Activated T-cell treated with anti-CD3 and anti-CD28 coated beads for 4 hours (primary cell): ENCODE data around the gene ATP13A2.

Experiments
- DNase-seq: peaks from one replicate; pipeline ENCODE4 v3.0.0-alpha.2; 2020

ATP13A2 gene

GRCh38 chr1:16998589-16998988, 13.1 kb downstream of the ATP13A2 start:
- no peak for DNase-seq

DNA sequence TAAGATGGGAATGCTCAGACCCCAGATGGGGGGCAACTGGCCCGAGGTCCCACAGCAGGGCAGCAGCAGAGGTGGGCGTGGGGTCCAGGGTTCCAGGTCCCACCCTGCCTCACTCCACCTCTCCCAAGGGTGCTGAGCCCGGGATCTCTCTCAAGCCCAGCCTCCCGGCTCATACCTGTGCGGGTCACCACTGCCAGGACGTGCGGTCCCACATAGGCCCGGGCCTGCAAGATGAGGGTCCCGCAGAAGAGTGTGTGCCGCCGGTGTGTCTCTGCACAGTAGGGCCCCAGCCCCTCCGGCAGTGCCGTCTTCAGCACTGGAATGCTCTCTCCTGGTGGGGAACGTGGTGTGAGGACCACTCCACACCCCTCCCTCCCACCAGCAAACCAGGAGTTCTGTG, 14.9 kb downstream of the ATP13A2 start:
- DNase-seq, result no peak

DNA sequence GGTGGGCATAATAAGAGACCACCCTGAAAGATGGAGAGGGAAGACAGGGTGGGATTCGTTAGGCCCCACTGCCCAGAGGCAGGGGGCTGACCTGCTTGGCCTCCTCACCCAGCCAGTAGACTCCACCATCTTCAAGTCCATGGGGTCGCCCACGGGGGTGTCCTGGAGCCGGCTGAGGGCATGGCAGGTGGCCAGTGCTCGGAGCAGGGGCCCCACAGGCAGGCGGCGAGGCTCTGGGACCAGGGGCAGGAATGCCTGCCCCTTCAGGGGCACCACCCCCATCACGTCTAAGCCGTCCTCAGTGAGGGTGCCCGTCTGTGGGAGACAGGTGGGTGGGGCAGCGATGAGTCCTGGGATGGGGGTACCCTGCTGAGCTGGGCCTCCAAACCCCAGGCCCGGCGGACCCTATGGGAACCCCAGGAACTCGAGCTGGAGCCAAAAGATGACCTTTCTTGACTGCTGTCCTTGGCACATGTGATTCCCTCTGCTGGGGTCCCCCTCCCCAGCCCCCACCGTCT, 18.1 kb downstream of the ATP13A2 start:
- no peak for DNase-seq

GRCh38 chr1:16992675-16993074, 19.1 kb downstream of the ATP13A2 start:
- no peak for DNase-seq

DNA sequence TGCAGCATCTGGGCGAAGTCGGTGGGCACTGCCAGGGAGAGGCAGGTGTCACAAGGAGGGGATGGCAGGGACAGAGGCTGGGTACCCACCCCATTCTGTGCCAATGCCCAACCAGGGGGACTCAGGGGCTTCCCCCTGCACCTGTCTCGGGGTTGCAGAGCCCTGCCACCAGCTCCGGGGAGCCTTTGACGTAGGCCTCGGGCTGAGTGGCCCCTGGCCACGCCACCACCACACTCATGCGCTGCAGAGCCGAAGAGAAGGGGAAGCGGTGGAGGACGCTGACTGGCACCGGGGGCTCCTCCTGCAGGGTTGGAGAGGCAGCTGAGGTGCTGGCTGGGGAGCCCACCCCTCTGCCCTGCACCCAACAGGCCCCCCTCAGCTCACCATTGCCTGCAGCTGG, 19.6 kb downstream of the ATP13A2 start:
- no peak for DNase-seq

DNA sequence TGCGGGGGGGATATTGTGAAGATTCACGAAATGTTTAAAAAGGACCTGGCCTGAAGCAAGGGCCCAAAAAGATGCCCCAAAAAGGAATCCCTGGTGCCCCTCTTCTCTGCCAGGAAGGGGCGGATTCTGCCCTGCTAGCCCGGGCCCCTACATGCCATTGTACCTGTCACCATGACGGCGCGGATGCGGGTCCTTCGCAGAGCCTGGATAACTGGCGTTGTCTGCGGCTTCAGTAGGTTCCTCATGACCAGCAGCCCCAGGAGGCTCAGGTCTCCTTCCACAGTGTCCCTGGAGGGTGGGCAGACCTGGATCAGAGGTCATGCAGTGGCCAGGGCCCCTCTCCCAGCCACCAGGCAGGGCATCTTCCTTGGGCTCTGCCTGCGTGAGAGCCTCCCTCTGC, 20.2 kb downstream of the ATP13A2 start:
- no peak for DNase-seq

DNA sequence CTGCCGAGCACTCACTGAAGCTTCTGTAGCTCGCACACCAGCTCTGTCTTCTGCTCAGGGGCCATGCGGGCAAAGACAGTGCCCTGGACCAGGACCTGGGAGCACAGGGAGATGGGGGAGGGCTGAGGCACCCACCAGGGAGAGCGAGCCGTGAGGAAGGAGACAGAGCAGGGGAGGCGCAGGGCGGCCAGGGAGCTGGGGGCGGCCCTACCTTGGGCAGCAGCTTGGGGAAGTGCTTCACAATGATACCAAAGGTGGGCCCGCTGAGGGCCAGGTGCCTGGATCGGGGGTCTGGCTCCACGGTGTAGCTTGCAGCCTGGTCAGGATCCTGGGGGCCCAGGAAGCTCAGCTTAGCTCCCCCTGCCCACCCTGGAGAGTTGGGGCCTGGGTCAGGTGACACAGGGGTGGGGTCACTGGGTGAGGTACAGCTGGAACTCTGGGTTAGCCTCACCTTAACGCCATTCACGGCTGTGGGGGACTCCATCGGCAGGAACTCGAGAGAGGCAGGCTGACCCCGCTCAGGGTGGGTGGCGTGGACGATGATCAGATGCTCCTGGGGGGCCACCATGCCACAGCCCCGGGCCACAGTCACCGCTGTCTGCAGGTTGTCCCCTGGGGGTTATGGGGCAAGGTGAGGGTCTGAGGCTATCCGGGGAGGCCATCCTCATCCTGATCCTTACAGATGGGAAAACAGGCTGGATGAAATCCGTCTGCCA, 21.9 kb downstream of the ATP13A2 start:
- DNase-seq, result no peak

- no peak for DNase-seq
These were observed 23.5 kb downstream of the ATP13A2 start for GRCh38 chr1:16988210-16988609.

DNA sequence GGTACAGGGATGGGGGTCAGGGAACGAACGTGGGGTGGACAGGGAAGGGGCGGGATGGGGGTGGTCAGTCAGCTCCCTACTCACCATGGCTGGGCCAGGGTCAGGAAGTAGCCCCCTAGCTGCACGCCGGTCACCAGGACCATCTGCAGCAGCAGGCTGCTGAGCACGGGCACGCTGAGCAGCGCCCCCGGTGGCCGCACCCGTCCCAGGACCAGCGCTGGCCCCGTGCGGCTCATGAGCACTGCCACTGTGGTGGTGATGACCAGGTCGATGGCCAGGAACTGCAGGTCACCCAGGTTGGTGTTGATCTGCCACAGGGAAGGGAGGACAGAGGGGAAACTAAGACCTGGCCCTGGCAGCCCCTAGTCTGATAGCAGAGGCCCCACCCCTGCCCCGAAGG, 24.8 kb downstream of the ATP13A2 start:
- no peak for DNase-seq

DNA sequence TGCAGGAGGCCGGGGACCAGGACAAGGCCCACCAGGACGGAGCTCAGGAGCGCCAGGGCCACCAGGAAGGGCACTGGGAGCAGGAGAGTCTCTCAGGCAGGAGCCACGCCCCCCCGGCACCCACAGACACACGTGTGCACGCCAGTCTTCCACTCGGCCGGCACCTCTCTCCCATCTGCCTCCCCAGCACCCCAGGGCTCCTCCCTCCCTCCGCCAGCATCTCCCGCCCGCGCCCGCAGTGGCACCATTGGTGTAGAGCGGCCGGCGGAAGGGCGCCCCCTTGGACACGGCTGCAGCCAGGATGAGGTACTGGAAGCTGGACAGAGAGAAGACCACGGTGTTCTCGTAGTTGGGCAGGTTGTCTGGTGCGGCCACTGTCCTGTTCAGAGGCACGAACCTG, 25.2 kb downstream of the ATP13A2 start:
- DNase-seq, result no peak

DNA sequence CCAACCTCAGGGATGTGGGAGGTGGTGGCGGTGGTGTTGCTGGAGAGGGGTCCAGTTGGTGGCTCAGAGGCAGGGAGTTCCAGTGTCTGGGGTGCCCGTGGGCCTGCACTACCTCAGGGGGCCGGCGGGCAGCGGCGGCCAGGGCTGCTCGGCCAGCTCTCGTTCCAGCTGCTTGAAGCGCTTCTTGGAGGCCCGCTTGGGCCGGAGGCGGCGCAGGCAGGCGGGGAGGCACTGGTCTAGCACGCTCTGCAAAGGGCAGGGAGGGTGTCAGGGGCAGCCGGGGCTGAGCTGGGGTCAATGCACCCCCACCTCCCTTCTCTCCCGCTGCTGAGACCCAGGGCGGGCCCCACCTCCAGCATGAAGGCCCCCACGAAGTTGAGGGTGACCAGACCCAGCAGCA, 25.6 kb downstream of the ATP13A2 start:
- DNase-seq, result no peak

- no peak for DNase-seq
These were observed 27.0 kb downstream of the ATP13A2 start for GRCh38 chr1:16984717-16985116.

DNA sequence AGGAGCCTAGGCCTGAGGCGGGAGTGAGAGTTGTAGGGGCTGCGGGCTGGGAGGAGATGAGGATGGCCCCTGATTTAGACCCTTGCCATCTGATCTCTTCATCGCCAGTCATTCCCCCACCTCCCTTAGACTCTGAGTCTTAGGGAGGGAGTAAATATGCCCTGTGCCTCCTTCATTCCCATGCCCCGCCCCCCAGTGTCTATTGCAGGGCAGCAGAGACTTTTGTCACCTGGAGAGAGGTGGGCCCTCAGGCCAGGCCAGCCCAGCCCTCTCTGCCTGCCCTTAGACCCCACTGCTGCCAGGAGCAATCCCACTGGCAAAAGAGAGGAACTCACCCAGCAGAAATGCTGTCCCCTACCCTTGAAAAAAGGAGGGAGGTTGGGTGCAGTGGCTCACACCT, 28.1 kb downstream of the ATP13A2 start:
- no peak for DNase-seq

- DNase-seq, result no peak
These were observed 28.8 kb downstream of the ATP13A2 start for GRCh38 chr1:16982902-16983301.

DNA sequence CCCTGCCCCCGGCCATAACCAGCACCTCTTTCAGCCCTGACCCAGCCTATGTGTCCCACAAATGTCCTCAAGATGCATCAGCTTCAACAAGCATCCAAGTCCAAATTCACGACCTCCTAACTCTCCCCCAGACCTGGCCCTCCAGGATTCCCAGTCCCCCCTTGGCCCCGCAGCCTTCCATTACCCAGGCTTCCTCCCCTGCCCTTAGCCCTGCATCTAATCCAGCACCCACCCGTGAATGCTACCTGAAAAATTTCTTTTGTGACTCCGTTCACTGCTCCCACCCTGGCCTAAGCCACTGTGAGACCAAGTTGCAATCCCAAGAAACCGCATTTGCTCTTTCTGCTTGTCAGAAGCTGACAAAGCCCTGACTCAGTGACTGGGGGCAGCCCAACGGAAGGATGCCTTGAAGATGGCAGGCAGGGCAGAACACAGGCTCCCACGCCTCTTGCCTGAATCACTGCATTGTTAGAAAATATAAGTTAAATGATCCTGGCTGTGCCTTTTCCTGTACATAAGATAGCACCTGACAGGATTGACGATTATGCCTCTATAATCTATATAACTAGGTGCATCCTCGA, 30.4 kb downstream of the ATP13A2 start:
- no peak for DNase-seq

- no peak for DNase-seq
These were observed 31.1 kb downstream of the ATP13A2 start, which contains the start of gene MFAP2 for GRCh38 chr1:16980473-16981268. Gene MFAP2 (minus strand): TSS chr1:16980620. CDS start chr1:16978273, 2,347 bp downstream.

- no peak for DNase-seq
These were observed 32.0 kb downstream of the ATP13A2 start for GRCh38 chr1:16979475-16980327.

DNA sequence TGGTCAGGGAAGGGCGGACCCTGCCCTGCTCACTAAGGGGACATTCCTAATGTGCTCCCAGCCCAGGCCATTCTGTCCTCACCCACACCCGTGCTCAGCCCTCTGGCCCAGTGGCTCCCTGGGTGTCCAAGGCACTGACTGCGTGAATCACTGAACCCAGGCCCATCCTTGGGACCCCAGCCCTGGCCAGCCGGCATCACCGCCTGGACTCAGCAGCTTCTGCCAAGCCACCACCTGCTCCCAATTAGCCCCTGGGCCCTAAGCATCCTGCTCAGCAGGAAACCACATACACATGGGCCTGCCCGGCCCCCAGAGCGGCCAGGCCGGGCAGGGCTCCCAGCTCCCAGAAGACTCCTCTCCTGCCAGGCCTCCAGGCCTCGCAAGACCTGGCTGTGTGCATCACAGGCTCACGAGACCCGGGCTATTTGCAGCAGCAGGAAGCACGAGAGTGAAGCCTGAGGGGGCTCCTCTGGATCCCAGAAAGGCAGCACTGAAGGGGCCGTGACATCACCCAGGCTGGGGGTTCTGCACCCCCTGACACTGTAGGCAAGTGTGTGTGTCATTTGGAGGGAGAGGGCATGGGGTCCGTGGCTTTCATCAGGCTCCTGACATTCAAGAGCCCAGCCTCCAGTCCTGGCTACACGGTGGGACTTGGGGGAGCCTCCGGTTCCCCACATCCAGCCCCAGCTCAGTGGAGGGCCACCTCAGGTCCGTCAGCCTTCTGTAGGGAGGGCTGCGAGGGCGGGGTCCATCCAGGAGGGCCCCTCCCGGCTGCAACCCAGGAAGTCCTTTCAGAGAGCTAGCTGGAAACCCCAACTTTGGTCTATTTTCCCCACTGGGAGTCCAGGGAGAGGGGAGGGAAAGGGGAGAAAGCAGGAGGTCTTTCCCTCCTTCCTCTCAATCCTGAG, 32.9 kb downstream of the ATP13A2 start:
- no peak for DNase-seq

DNA sequence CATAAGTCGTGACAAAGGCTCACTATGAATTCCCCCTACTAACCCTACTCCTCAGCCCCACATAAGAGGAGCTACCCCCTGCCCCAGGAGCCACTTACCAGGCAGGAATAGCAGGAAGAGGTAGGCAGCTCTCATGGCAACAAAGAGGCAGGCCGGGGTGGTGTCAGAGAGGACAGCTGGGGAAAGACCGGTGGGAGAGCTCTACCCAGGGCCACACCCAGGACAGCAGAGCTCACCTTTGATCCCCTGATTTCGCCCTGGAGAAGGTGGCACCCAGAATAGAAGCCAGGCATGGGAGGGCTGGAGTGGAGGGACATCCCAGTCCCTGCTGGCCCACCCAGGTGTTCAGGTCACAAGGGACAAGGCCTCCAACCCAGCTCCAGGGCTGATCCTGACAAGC, 33.6 kb downstream of the ATP13A2 start:
- no peak for DNase-seq

GRCh38 chr1:16977377-16977776, 34.4 kb downstream of the ATP13A2 start:
- DNase-seq, result no peak

DNA sequence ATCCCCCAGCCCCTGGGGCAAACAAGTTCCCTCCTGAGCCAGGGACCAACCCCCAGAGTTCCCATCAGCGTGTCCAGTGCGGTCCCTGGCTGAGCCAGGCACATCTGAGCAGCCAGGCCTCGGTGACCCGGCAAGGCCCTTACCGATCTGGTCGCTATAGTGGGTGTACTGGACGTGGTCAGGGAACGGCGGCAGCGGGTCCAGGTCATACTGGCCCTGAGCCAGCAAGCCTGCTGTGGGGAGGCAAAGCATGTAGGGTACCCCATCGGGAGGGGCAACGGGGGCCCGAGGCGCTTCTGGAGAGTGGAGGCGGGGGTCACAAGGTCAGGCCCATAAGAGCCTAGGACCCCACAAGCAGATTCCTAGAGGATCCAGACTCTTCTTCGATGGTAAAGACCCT, 34.8 kb downstream of the ATP13A2 start:
- DNase-seq, result no peak

DNA sequence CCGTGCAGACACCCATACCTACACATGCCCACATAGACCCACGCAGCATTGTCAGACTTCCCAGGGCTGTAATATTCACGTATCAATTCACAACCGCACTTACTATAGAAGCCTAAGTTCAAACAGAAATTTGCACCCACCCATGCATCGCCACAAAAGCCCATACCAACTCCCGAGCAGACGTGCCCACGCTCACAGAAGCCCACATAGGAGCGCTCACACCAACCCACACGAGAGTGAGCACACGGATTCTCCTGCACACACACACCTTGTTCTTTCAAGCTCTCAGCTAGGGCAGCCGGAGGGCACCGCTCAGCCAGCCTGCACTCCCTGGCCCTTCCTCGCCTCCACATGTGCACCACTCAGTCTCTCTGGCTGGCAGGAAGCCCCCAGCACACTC, 35.9 kb downstream of the ATP13A2 start:
- no peak for DNase-seq
